SK-N-SH treated with all-trans-retinoic acid at 6 μM for 48 hours (cell line): Measurements from ENCODE around the gene UHRF1.

Experiments
- PATZ1 ChIP-seq: fragments of 250-450 bp; sonication (Bioruptor Pico); IDR thresholded peaks from 2 replicates; pipeline ENCODE4 v1.8.0; 2020; ENCODE audit warnings: mild to moderate bottlenecking, moderate library complexity, borderline replicate concordance
- RARB ChIP-seq: fragments of 250-450 bp; sonication (Bioruptor Pico); IDR thresholded peaks from 2 replicates; pipeline ENCODE4 v1.8.0; 2021; ENCODE audit warnings: mild to moderate bottlenecking, moderate library complexity
- TCF4 ChIP-seq: fragments of 250-450 bp; sonication (Bioruptor Pico); IDR thresholded peaks from 2 replicates; pipeline ENCODE4 v1.8.0; 2021; ENCODE audit warnings: mild to moderate bottlenecking, moderate library complexity, borderline replicate concordance
- ZNF8 ChIP-seq: fragments of 450-650 bp; formaldehyde crosslinking; IDR thresholded peaks from 2 replicates; pipeline ENCODE4 v1.5.0; 2020; ENCODE audit warnings: mild to moderate bottlenecking, moderate library complexity

GRCh38 chr19:4868286-4868834, 40.9 kb upstream of the UHRF1 start:
- TF ChIP-seq PATZ1 (CRISPR knock-in tag) (no peak), ZNF8 (CRISPR knock-in tag) (no peak), TCF4 (no peak), RARB (no peak)
